ENCODE results near the gene ITFG1.
"Not testable (repeated sequence)": the region's sequence is repeated elsewhere in the genome, so short reads cannot be mapped to it uniquely, and the experiment has no call there.

ITFG1 gene

DNA sequence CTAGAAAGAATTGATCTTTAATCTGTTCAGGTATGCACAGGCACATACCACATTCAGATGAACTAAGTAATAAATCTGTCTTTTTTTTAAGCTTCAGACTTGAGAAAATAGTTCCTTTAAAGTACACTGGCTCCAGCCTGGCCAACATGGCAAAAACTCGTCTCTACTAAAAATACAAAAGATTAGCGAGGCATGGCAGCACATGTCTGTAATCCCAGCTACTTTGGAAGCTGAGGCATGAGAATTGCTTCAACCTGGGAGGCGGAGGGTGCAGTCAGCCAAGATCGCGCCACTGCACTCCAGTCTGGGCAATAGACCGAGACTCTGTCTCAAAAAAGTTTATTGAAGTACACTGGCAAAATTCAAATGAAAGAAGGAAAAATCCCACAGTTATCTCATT is 206.1 kb downstream of the ITFG1 start:
- in situ Hi-C loops (cut with MboI; ENCODE audit: low sequenced_read_pairs): no loop called here

- in situ Hi-C loops (cut with MboI; ENCODE audit: low sequenced_read_pairs): no loop called here
These were observed 209.9 kb downstream of the ITFG1 start for GRCh38 chr16:47250983-47251382.

GRCh38 chr16:47247690-47248089 is 213.2 kb downstream of the ITFG1 start:
- in situ Hi-C loops (cut with MboI; ENCODE audit: low sequenced_read_pairs): no loop called here

DNA sequence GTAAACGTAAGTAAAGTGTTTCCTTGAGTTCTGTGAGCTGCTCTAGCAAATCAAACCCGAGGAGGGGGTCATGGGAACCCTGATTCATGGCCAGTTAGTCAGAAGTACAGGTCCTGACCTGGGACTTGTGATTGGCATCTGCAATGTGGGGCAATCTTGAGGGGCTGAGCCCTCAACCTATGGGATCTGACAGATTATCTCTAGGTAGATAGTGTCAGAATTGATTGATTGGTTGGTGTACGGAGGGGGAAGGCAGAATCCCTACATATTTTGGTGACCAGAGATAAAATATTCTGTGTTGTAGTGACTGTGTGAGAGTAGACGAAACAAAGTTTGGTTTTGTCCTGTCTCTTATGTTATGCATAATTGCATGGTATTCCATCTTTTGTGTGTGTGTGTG is 216.7 kb downstream of the ITFG1 start:
- in situ Hi-C loops (cut with MboI; ENCODE audit: low sequenced_read_pairs): no loop called here

DNA sequence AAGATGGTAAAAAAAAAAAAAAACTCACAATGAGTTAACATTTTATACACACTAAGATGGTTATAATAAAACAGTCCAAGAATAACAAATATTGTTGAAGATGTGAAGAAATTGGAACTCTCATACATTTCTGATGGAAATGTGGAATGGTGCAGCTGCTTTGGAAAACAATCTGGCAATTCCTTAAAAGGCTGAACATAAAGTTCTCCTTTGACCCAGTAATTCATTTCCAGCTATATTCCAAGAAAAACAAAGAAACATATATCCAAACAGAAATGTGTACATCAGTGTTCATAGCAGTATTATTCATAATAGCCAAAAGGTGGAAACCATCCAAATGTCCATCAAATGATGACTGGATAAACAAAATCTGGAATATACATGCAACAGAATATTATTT is 219.8 kb downstream of the ITFG1 start:
- in situ Hi-C loops (cut with MboI; ENCODE audit: low sequenced_read_pairs): no loop called here

- in situ Hi-C loops (cut with MboI; ENCODE audit: low sequenced_read_pairs): no loop called here
These were observed 224.1 kb downstream of the ITFG1 start for GRCh38 chr16:47236716-47237115.

GRCh38 chr16:47230296-47230695 is 230.6 kb downstream of the ITFG1 start:
- in situ Hi-C loops (cut with MboI; ENCODE audit: low sequenced_read_pairs): no loop called here

DNA sequence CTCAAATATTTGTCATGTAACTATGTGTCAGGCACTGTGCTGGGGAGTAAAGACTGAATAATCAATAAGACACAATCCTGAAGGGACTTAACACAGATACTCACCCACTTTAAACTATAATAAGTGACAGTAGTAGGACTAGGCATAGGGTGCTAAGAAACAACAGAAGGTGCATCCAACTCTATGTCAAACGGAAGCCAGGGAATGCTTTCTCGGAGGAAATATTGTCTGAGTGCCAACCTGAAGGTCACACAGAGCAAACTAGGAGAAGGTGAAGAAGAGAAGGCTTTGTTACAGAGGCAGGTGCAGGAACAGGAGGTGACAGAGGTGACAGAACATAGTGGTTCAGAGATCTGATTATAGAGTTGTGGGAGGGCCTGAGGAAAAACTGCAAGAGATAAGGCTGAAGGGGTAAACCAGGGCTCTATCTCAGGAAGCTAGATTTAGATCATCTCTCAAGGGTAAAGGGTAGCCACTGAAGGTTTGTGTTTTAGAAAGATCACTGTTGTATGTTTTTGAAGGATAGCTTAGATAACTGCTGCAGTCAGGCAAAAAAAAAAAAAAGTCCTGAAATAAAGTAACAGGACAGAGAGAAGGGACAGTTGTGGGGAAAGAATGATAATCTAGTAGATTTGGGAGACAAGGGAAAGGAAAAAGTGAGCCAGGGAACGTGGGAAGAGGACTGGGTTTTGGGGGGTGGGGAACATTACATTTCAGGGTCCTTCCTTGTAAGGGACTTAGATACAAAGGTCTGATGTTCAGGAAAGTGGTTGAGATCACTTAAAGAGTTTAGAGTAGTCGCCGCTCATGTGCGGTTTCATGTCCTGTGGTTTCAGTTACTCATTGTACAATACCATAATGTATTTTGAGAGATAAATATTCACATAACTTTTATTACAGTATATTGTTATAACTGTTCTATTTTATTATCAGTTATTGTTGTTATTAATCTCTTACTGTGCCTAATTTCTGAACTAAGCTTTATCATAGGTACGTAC is 231.5 kb downstream of the ITFG1 start:
- in situ Hi-C loops (cut with MboI; ENCODE audit: low sequenced_read_pairs): no loop called here

GRCh38 chr16:47228241-47228640 is 232.6 kb downstream of the ITFG1 start:
- in situ Hi-C loops (cut with MboI; ENCODE audit: low sequenced_read_pairs): no loop called here

GRCh38 chr16:47213761-47214440 is 247.0 kb downstream of the ITFG1 start:
- in situ Hi-C loops (cut with MboI; ENCODE audit: low sequenced_read_pairs): no loop called here

- in situ Hi-C loops (cut with MboI; ENCODE audit: low sequenced_read_pairs): no loop called here
These were observed 249.6 kb downstream of the ITFG1 start for GRCh38 chr16:47211218-47211617.

GRCh38 chr16:47204736-47205504 is 255.9 kb downstream of the ITFG1 start:
- in situ Hi-C loops (cut with MboI; ENCODE audit: low sequenced_read_pairs): no loop called here

- in situ Hi-C loops (cut with MboI; ENCODE audit: low sequenced_read_pairs): not testable (repeated sequence)
These were observed 257.4 kb downstream of the ITFG1 start for GRCh38 chr16:47203433-47203832.

- in situ Hi-C loops (cut with MboI; ENCODE audit: low sequenced_read_pairs): no loop called here
These were observed 262.7 kb downstream of the ITFG1 start for GRCh38 chr16:47198180-47198575.

DNA sequence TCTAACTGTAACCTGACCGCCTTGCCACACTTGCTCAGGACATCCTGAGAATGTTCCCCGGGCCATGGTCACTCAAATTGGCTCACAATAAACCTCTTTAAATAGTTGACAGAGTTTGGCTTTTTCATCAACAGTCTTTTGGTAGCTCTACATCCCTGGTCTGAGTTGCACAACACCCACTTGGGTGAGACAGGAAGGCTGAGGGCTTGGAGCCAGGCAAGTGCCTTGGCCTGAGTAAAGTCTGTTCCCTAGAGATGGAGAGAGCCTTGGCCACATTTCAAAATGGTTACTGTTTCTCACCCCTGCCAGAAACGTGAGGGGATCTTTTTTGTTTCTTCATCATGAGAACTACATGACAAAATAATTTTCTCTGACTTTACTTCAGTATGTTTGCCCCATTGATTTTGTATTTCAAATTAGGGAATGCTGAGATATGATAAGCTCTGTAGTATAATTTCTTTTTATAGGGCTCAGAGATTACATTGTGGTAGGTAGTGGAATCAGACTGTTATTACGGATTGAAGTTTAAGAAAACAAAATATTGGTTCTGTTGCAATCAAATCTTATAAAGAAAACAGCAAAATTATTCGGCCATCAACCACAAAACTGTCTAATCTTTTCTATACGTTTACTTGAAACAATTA is 263.2 kb downstream of the ITFG1 start:
- in situ Hi-C loops (cut with MboI; ENCODE audit: low sequenced_read_pairs): no loop called here

DNA sequence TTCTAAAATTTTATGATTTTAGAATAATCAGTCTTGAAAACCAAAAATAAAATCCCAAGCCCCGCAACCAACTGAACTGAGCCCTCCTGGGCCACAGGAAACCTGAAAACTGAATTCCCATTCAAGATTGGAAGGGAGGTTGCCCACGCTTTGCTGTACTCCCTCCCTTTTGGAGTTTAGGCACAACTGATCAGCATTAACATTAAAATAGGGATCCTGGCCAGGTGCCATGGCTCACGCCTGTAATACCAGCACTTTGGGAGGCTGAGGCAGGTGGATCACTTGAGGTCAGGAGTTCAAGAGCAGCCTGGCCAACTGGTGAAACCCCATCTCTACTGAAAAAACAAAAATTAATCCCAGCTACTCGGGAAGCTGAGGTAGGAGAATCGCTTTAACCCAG is 264.4 kb downstream of the ITFG1 start:
- in situ Hi-C loops (cut with MboI; ENCODE audit: low sequenced_read_pairs): no loop called here

GRCh38 chr16:47182318-47182717 is 278.5 kb downstream of the ITFG1 start:
- in situ Hi-C loops (cut with MboI; ENCODE audit: low sequenced_read_pairs): no loop called here

DNA sequence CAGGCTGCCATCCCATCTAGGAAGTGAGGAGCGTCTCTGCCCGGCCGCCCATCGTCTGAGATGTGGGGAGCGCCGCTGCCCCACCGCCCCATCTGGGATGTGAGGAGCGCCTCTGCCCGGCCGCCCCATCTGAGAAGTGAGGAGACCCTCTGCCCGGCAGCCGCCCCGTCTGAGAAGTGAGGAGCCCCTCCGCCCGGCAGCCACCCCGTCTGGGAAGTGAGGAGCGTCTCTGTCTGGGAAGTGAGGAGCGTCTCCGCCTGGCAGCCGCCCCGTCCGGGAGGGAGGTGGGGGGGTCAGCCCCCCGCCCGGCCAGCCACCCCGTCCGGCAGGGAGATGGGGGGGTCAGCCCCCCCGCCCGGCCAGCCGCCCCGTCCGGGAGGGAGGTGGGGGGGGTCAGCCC is 279.8 kb downstream of the ITFG1 start:
- in situ Hi-C loops (cut with MboI; ENCODE audit: low sequenced_read_pairs): not testable (repeated sequence)

- in situ Hi-C loops (cut with MboI; ENCODE audit: low sequenced_read_pairs): no loop called here
These were observed 280.8 kb downstream of the ITFG1 start for GRCh38 chr16:47180073-47180472.

DNA sequence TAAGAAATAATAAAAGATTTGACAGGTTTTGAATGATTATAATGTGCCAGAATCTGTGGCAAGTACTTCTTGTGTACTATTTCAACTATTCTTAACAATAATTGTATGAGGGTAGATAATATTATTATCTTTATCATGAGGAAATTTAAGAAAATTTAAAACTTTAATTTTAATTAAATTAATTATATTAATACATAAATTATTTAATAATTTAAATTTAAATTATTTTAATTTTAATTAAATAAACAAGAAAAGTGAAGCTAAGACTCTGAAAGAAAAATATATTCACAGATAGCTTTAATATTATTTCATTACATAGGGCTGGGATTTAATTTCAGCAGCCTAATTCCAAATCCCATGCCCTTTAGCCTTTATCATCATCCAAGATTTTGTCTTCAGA is 285.7 kb downstream of the ITFG1 start:
- in situ Hi-C loops (cut with MboI; ENCODE audit: low sequenced_read_pairs): no loop called here
